Measurements from ENCODE around the gene INSR.

Gene INSR

DNA sequence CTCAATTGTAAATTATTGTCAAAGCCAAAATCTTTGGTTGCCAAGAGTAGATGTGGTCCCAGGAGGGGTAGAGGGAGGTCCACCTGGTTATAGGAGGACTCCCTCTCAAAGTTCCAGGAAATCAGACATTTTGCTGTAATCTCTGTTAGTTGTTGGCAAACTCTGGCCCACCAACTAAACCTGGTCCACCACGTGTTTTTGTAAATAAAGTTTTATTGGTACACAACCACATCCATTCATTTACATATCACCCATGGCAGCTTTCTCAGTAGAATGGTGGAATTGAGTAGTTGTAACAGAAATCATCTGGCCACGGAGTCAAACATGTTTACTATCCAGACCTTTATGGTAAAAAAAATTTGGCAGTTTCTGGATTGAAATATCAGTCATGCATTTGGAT, 154.1 kb downstream of the INSR start:
- no peak for DNase-seq (ENCODE audit: low read depth)

DNA sequence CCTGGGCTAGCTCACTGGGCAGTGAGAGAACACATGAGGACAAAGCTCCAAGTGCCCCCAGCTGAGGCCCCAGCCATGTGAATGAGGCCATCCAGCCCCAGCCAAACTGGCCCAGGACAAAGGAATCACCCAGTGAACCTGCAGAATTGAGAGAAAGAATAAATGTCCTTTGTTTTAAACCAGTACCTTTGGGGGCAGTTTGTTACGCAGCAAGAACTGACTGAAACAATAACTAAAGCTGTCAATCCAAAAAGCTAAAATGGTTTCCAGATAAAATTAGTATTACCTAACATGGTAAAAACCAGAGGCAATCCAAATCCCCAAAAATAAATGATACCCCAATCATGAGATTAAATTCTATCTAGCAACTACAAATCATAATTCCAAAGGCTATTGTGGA, 155.1 kb downstream of the INSR start:
- DNase-seq (ENCODE audit: low read depth), result no peak

- no peak for DNase-seq (ENCODE audit: low read depth)
Measured at GRCh38 chr19:7138402-7138801, 155.8 kb downstream of the INSR start.

GRCh38 chr19:7137120-7137519, 157.1 kb downstream of the INSR start:
- no peak for DNase-seq (ENCODE audit: low read depth)

- DNase-seq (ENCODE audit: low read depth), result no peak
Measured at GRCh38 chr19:7132054-7132453, 162.2 kb downstream of the INSR start.

DNA sequence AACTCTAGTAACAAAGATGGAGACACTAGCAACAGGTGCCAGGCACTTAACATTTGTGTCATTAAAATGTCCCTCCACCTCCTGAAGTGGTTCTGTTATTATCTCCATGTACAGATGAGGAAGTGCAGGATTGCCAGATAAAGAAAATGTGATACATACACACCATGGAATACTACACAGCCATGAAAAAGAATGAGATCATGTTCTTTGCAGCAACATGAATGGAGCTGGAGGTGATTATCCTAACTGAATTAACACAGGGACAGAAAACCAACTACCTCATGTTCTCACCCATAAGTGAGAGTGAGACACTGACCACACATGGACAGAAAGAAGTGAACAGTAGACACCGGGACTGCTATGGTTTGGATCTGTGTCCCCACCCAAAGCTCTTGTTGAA, 164.2 kb downstream of the INSR start:
- no peak for DNase-seq (ENCODE audit: low read depth)

DNA sequence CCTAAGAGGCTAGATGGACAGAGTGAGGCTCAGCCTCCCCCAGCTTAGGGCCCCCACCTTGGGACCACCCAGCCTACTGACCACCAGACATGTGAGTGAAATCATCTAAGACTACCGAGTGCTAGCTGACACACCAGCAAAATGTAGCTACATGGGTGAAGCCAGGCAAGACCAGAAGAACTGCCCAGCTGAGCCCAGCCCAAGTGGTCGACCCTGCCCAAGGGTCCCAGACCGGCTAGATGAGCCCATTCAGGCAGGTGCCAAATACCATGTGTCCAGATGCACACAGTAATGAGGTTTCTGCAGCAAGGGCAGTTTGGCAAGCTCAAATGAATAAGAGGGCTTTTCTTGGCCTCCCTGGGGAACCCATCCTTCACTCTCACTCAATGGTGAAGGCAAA, 168.1 kb downstream of the INSR start:
- DNase-seq (ENCODE audit: low read depth), result no peak

DNA sequence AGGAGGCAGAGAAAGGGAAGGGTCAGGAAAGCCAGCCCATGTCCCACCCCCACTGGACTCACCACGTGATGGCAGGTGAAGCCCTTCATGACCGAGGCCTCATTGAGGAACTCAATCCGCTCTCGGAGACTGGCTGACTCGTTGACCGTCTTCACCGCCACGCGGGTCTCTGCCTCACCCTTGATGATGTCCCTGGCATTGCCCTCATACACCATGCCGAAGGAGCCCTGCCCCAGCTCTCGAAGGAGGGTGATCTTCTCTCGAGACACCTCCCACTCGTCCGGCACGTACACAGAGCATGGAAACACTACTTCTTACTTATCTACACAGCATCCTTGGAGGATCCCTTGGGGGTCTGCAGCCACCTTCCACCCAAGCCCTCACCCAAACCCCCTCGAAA, 169.0 kb downstream of the INSR start:
- no peak for DNase-seq (ENCODE audit: low read depth)

- no peak for DNase-seq (ENCODE audit: low read depth)
Measured at GRCh38 chr19:7124782-7125181, 169.4 kb downstream of the INSR start.

DNA sequence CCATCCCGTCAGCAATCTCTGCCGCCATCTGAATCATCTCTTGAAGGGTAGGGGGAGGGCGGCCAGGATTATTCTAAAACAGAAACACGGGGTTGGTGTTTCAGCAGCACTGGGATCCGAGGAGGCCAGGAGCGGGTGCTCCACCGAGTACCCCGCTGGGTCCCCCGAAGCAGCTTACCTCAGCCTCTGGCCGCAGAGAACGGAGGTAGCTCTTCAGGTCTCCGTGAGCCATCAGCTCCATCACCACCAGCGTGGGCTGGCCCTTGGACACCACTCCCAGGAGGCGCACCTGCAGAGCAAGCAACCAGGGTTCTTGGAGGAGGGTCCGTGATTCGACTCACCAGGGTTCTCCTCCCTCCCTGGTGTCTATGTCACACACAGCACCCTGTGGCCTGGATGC, 171.5 kb downstream of the INSR start:
- DNase-seq (ENCODE audit: low read depth), result no peak

GRCh38 chr19:7120499-7120898, 173.7 kb downstream of the INSR start:
- no peak for DNase-seq (ENCODE audit: low read depth)

DNA sequence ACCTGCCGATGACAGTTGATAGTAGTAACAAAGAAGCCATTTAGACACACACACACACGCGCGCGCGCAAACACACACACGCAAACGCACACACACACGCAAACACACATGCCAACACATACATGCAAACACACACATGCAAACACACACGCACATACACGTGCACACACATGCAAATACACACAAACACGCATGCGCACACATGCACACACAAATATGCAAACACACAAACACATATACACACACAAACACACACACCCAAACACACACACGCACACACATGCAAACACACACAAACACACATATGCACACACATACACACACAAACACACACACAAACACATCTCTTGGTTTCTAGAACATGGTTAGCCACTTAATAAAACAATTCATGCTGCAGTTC, 174.6 kb downstream of the INSR start:
- DNase-seq (ENCODE audit: low read depth), result no peak

DNA sequence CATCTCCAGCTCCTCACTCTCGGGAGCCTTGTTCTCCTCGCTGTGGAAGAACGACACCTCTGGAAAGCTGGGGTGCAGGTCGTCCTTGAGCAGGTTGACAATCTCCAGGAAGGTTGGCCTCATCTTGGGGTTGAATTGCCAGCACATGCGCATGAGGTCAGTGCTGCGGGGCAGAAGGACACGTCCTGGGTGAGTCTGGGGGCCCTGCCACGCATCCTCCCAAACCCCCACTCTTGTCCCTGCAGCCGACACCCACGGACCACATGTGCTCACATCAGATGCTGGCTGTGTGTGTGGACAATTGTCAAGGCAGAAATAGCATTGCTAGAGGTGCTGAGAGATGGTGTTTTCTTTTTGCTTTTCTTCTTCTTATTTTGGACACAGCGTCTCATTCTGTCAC, 177.0 kb downstream of the INSR start:
- DNase-seq (ENCODE audit: low read depth), result no peak

DNA sequence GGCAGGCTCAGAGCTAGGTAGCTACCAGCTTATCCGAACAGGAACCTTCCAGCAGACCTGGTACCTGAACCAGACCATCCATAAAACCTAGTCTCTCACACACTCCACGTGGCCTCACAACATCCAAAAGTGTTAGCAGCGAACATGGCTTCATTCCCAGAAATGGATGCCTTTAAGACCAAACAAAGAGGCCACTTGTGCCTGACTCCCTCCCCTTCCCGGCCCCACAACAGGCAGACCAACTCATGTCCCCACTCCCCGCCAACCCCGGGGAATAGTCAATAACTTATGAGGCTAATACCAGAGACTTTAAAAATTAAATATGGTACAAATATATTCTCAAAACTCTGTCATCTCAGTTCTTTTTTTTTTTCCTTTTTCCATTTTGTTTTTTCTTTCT, 178.5 kb downstream of the INSR start:
- no peak for DNase-seq (ENCODE audit: low read depth)

- no peak for DNase-seq (ENCODE audit: low read depth)
Measured at GRCh38 chr19:7113233-7113632, 181.0 kb downstream of the INSR start.

DNA sequence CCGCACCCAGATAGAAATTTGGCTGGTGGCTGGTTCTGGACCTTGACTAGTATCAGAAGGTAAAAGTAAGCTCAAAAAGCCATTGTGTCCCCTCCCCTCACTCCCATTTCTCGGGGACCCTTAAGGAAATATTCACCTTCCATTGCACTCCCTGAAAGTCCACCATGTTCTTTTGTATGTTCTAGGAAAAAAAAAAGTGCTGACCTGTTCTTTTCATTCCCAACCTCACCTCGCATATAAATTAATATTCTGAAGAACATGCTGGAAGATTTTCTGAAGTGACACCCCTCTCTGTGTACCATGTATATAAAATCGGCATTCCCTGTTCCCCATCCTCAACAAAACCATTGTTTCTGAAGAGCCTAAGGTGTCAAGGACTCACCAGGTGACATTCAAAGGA, 181.5 kb downstream of the INSR start:
- DNase-seq (ENCODE audit: low read depth), result no peak

DNA sequence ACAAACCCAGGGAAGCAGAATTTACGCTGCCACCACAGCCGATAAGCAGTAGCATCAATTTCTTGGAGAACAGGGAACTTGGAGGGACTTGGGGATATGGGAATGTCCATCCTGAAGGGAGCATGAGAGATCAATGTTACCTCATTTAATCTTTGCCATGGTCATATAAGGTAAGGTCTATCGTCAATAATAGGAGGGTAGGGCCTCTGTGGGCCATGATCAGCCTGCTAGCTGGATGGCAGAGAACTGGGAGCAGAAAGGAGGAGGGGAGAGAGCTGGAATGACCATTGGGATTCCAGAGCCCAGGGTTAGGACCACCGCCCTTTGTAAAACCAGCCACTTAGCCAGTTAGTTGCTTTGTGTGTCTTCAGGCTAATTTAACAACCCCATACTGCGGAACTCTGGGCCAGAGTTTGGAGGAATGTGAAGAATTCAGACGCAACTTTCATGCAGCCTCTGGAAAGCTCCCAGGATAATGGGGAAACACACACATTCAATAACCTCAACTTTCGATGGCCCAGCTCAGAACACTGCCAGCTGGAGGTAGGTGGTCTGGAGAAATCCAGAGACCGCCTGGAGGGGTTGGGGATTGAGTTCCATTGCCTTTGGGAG, 184.4 kb downstream of the INSR start:
- no peak for DNase-seq (ENCODE audit: low read depth)

DNA sequence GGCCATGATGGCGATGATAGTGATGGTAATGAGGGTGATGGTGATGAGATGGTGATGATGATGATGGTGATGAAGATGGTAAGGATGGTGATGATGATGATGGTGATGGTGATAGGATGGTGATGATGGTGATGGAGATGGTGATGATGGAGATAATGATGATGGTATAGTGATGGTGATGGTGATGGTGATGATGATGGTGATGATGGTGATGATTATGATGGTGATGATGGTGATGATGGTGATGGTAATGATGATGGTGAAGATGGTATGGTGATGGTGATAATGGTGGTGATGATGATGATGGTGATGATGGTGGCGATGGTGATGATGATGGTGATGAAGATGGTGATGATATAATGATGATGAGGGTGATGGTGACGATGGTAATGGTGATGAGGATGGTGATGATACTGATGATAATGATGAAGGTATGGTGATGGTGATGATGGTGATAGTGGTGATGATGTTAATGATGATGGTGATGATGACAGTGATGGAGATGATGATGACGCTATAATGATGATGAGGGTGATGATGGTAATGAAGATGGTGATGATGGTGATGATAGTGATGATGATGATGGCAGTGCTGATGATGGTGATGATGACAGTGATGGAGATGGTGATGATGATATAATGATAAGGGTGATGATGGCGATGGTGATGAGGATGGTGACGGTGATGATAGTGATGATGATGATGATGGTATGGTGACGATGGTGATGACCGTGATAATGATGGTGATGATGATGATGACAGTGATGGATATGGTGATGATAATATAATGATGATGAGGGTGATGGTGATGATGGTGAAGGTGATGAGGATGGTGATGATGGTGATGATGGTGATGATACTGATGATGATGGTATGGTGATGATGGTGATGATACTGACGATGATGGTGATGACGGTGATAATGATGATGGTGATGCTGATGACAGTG, 187.2 kb downstream of the INSR start:
- DNase-seq (ENCODE audit: low read depth), result no peak

DNA sequence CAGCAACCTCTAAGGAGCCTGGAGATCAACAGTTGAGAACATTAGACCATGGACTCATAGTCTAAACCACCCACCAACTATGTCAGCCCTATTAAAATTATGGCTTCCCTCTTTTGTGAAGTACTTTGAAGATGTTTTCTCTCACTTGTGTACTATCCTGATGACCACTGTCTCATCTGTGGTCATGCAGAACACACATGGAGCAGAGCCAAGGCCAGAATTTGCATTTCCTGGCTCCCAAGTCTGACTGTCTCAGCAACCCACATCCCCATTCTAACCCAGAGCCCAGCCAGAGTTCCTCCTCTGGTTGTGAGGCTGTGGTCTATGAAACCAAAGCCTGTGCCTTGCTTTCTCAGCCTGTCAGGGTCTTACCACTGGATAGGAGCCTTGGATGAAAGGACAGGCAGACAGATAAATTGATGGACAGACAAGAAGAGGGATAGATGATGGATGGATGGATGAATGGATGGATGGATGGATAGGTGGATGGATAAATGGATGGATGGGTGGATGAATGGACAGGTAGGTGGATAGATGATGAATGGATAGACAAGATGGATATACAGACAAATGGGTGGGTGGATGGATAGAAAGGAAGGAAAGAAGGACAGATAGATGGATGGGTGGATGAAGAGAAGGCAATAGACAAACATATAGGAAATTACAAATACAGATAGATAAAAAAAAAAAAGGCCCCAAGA, 189.3 kb downstream of the INSR start:
- DNase-seq (ENCODE audit: low read depth), result no peak

DNA sequence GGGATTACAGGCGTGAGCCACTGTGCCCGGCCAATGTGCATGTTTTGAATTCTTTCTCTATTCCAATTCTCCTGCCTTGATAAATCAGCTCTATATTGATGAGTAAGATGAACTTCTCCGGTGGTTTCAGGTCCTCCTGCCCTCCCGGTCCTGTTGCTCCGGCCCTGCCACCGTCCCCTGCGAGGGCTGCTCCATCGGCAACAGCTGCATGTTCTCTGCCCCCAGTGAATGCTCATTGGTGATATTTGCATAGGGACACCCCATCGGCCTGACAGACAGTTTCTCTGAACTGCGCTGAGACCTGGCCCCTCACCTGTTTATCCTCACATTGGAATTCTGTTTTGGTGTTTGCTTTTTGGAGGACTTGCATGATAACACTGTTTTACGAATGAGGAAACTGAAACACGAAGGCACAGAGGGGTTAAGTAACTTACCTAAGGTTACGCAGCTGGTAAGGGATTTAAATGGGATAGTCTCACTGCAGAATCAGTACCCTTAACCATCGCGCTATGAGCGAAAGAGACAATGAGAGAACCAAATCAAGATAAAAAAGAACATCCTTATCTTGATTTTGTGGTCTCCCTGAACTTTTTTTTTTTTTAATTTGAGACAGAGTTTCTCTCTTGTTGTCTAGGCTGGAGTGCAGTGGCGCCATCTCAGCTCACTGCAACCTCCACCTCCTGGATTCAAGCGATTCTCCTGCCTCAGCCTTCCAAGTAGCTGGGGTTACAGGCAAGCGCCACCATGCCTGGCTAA, 192.5 kb downstream of the INSR start:
- DNase-seq (ENCODE audit: low read depth), result no peak

DNA sequence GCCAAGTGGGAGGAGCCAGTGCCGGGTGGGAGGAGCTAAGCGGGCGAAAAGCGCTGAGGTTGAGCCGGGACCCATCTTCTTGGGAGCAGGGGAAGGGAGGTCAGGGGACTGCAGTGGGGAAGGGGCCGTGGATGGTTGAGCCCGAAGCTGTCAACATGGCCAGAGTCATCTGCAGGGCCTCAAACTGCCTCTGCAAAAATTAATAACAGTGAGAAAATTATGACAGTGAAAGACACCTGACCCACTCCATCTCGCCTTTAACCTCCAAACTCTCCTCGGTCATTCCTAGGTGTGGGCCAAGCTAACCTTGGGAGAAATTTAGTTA, 194.7 kb downstream of the INSR start:
- DNase-seq (ENCODE audit: low read depth), result no peak
